Measurements from ENCODE around the gene ACOT13. TPM values are rescaled to one million over a fixed set of nuclear protein-coding genes. Genes with fewer than 3 reads are reported as not detected.

ACOT13 gene
- total and polyA plus RNA-seq, 2 of the 4 experiments (the other 2 are of a cell fraction): 3.6 to 25.7 TPM

DNA sequence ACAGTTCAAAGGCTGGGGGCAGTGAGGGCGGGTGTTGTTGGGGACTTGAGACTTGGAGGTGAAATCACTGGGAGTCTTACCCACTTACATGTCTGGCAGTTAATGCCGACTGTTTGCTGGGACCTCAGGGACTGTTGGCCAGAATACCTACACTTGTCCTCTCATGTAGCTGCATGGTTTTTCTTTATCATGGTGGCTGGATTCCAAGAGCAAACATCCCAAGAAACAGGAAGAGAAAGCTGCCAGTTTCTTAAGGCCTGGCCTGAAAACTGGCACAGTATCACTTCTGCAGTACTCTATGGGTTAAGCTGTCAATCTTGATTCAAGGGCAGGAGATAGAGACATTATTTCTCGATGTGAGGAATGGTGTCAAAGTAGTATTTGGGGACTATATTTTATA is 71.9 kb downstream of the ACOT13 start:
- no peak overlapping the region for H2AK9ac ChIP-seq (replicated peaks; ENCODE audit: low read depth, low read length, poor library complexity)
- WGBS, 2 experiments (ENCODE audit: extremely low coverage in 2 of 2, insufficient read length in 1 of 2): no CpG with 5 or more reads among the region's 3 CpGs
- POLR2A ChIA-PET (ENCODE audit: unreplicated experiment): no interaction called here

More for the DNA sequence above, 71.9 kb downstream of the ACOT13 start:
- H3K27me3 ChIP-seq (ENCODE audit: control insufficient read depth, insufficient read depth, low read length): no peaks in the 10 kb centered on the region
- no TSS peak for BruUV-seq (replicated peaks)
- H3K14ac ChIP-seq (replicated peaks; ENCODE audit: low read depth, low read length): no peak overlapping the region
- H3K79me1 ChIP-seq (ENCODE audit: low read depth in 1 of 2, low read length in 2 of 2): no peaks in the 10 kb centered on the region; a peak in 1 of 4 replicates
- no peak overlapping the region for H2BK15ac ChIP-seq (ENCODE audit: low read depth, low read length)
- H2BK120ac ChIP-seq (ENCODE audit: low read depth, low read length): no peak overlapping the region
- no peak for ATAC-seq (ENCODE audit: low read depth)
- no peak overlapping the region for H3K27ac ChIP-seq (ENCODE audit: insufficient read depth, low read length)
- H3K4me1 ChIP-seq (ENCODE audit: control insufficient read depth, insufficient read depth, low read length): peaks cover 3% of the 10 kb centered on the region
- H4K91ac ChIP-seq (ENCODE audit: insufficient read depth, low read depth, low read length): no peak overlapping the region
- CTCF ChIA-PET: interaction anchor here (0.8 kb wide), 1 partner anchor 56 kb away, joined by 4 read pairs; no protein-coding TSS in a partner anchor
- no peak overlapping the region for H2AFZ ChIP-seq (replicated peaks; ENCODE audit: low read length, poor library complexity)
- intact Hi-C loops (cut with micrococcal nuclease): no loop called here
- in situ Hi-C loops (cut with MboI; ENCODE audit: low sequenced_read_pairs): no loop called here
- no peak overlapping the region for H3K4me2 ChIP-seq (ENCODE audit: low read depth, low read length)
- TF ChIP-seq BHLHE40 (IDR thresholded peaks at IDR 0.05; ENCODE audit: low read depth, low read length): no peak
- TF ChIP-seq RCOR1 (IDR thresholded peaks at IDR 0.05; ENCODE audit: insufficient replicate concordance, low read length): no peak
- TF ChIP-seq NFE2L2 (IDR thresholded peaks at IDR 0.05; ENCODE audit: low read depth, low read length): no peak
- no peak for TF ChIP-seq CHD1 (IDR thresholded peaks at IDR 0.05; ENCODE audit: low read depth, low read length)
- H3K56ac ChIP-seq (ENCODE audit: extremely low read depth, insufficient read depth, low read length): no peak overlapping the region
- no peak overlapping the region for H3K23ac ChIP-seq (ENCODE audit: low read depth, low read length)
- H3K9ac ChIP-seq (ENCODE audit: low read depth, low read length): no peak overlapping the region
- H3K9me3 ChIP-seq (ENCODE audit: control insufficient read depth, insufficient read depth, low read length): no peaks in the 10 kb centered on the region
- no peak for DNase-seq
- no peaks in the 10 kb centered on the region for H3K36me3 ChIP-seq (ENCODE audit: control insufficient read depth, insufficient read depth, low read length)
- no peak overlapping the region for H2BK5ac ChIP-seq (ENCODE audit: low read depth, low read length, poor library complexity, severe bottlenecking)
- H3K18ac ChIP-seq (ENCODE audit: low read depth, low read length): no peak overlapping the region
- H3K9me1 ChIP-seq (ENCODE audit: insufficient read depth, low read length): peaks cover 3% of the 10 kb centered on the region; the same call in 1 of the 2 replicates
- no peaks in the 10 kb centered on the region for H4K20me1 ChIP-seq (ENCODE audit: insufficient read depth, low read length)
- no peak overlapping the region for H3K4me3 ChIP-seq (ENCODE audit: insufficient read depth, low read depth, low read length)
- H4K8ac ChIP-seq (ENCODE audit: low read depth in 2 of 2, low read length in 2 of 2): no peak overlapping the region
- dilution Hi-C loops (cut with HindIII; ENCODE audit: low sequenced_read_pairs, unreplicated experiment): no loop called here
- H4K5ac ChIP-seq (ENCODE audit: low read depth, low read length): no peak overlapping the region
- H2AK5ac ChIP-seq (ENCODE audit: low read depth, low read length): no peak overlapping the region
- no peak overlapping the region for H2BK20ac ChIP-seq (ENCODE audit: low read depth, low read length)
- no peak overlapping the region for H3K4ac ChIP-seq (ENCODE audit: low read depth, low read length)
